HG02885 (cell line): ENCODE measurements around the gene CDH19.

Source experiments
- ATAC-seq: cut with Tn5 transposase; IDR thresholded peaks from one replicate; pipeline ENCODE4 v1.9.1; 2021; ENCODE audit warnings: mild to moderate bottlenecking; ENCODE audit not compliant: unreplicated experiment, poor library complexity

Gene CDH19

GRCh38 chr18:66571845-66572244 lies 32.0 kb downstream of the CDH19 start:
- no peak for ATAC-seq

- ATAC-seq, result no peak
These were observed 37.3 kb downstream of the CDH19 start for GRCh38 chr18:66566616-66567015.

- ATAC-seq, result no peak
These were observed 39.7 kb downstream of the CDH19 start for GRCh38 chr18:66564236-66564635.

- ATAC-seq, result no peak
These were observed 41.6 kb downstream of the CDH19 start for GRCh38 chr18:66562279-66562678.

GRCh38 chr18:66560094-66560493 lies 43.8 kb downstream of the CDH19 start:
- no peak for ATAC-seq

GRCh38 chr18:66558773-66559172 lies 45.1 kb downstream of the CDH19 start:
- no peak for ATAC-seq

- ATAC-seq, result no peak
These were observed 46.8 kb downstream of the CDH19 start for GRCh38 chr18:66557091-66557490.

- no peak for ATAC-seq
These were observed 48.3 kb downstream of the CDH19 start for GRCh38 chr18:66555585-66555984.

GRCh38 chr18:66553824-66554223 lies 50.1 kb downstream of the CDH19 start:
- ATAC-seq, result no peak

- no peak for ATAC-seq
These were observed 53.5 kb downstream of the CDH19 start for GRCh38 chr18:66550366-66550765.

GRCh38 chr18:66548747-66549146 lies 55.1 kb downstream of the CDH19 start:
- no peak for ATAC-seq

- no peak for ATAC-seq
These were observed 69.8 kb downstream of the CDH19 start for GRCh38 chr18:66534110-66534509.

- ATAC-seq, result no peak
These were observed 70.2 kb downstream of the CDH19 start for GRCh38 chr18:66533693-66534092.

GRCh38 chr18:66523219-66523991 lies 80.5 kb downstream of the CDH19 start:
- no peak for ATAC-seq

- ATAC-seq, result no peak
These were observed 89.9 kb downstream of the CDH19 start for GRCh38 chr18:66513996-66514395.

- ATAC-seq, result no peak
These were observed 92.1 kb downstream of the CDH19 start for GRCh38 chr18:66511792-66512191.

GRCh38 chr18:66511289-66511688 lies 92.6 kb downstream of the CDH19 start:
- ATAC-seq, result no peak

GRCh38 chr18:66510357-66511045 lies 93.4 kb downstream of the CDH19 start:
- ATAC-seq, result no peak

GRCh38 chr18:66508937-66509336 lies 95.0 kb downstream of the CDH19 start:
- no peak for ATAC-seq

- ATAC-seq, result no peak
These were observed 97.7 kb downstream of the CDH19 start for GRCh38 chr18:66506178-66506577.

- no peak for ATAC-seq
These were observed 106.5 kb downstream of the CDH19 start for GRCh38 chr18:66497351-66497750.

- ATAC-seq, result peak; percentile 90
These were observed 108.0 kb downstream of the CDH19 start for GRCh38 chr18:66495844-66496243.
